NB4 (cell line): ENCODE data around the gene MAFG.

ENCODE experiments used
- DNase-seq: peaks from one replicate; pipeline ENCODE4 v3.0.0; 2010; ENCODE audit warnings: low read depth
- H3K4me3 ChIP-seq: one replicate; pipeline ENCODE4 v1.5.1; 2011; ENCODE audit warnings: mild to moderate bottlenecking, low read depth, low read length, moderate library complexity
- MYC ChIP-seq: IDR thresholded peaks from 2 replicates; pipeline ENCODE4 v1.6.1; 2011; ENCODE audit warnings: low read depth, low read length
- POLR2A ChIP-seq: IDR thresholded peaks from 2 replicates; pipeline ENCODE4 v1.6.1; 2011; ENCODE audit warnings: mild to moderate bottlenecking; ENCODE audit not compliant: insufficient read length; ENCODE audit errors: extremely low read depth
- TF ChIP-seq, protein P1 (sequence below): IDR thresholded peaks from 2 replicates; pipeline ENCODE4 v1.6.1; 2011; ENCODE audit warnings: low read depth, low read length
- TF ChIP-seq, protein P2 (sequence below): IDR thresholded peaks from one replicate; pipeline ENCODE4 v1.5.1; 2012; ENCODE audit warnings: low read depth, low read length

MAFG gene

DNA sequence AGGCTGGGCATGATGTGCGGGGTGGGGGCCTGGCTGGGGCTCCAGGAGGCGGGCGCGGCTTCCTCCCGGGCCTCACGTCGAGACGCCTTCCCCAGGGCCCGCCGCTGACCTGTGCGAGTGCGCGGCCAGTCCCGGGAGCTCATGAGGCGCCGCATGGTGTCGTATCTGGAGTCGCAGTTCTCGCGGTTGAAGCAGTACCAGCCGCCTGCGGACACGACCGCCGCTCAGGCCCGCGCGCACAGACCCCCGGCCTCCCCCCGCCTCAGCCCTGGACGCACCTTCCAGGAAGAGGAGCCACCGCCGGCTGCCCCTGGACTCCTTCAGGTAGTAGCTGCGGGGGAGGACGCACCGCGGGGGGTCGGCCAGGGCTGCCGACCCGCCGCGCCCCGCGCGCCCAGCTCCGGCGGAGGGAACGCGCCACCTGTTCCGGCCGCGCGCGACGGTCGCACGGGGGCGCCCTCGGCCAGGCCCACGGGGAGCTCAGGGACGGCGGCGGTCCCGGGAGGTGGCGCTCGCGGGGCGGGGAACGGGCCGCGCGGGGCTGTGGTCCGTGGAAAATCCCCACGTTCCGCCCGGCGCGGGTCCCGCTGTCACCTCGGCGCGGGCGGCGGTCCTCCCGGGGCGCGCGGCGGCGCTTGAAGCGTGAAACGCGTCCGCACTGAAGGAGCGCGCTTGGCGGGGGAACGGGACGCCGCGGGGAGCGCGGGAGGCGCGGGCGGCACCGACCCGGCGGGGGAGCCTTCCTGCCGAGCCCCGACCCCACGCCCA is 32.0 kb upstream of the MAFG start:
- TF ChIP-seq, protein P1, sequence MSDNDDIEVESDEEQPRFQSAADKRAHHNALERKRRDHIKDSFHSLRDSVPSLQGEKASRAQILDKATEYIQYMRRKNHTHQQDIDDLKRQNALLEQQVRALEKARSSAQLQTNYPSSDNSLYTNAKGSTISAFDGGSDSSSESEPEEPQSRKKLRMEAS, result no peak
- TF ChIP-seq MYC (no peak), POLR2A (no peak)
- TF ChIP-seq, protein P2, sequence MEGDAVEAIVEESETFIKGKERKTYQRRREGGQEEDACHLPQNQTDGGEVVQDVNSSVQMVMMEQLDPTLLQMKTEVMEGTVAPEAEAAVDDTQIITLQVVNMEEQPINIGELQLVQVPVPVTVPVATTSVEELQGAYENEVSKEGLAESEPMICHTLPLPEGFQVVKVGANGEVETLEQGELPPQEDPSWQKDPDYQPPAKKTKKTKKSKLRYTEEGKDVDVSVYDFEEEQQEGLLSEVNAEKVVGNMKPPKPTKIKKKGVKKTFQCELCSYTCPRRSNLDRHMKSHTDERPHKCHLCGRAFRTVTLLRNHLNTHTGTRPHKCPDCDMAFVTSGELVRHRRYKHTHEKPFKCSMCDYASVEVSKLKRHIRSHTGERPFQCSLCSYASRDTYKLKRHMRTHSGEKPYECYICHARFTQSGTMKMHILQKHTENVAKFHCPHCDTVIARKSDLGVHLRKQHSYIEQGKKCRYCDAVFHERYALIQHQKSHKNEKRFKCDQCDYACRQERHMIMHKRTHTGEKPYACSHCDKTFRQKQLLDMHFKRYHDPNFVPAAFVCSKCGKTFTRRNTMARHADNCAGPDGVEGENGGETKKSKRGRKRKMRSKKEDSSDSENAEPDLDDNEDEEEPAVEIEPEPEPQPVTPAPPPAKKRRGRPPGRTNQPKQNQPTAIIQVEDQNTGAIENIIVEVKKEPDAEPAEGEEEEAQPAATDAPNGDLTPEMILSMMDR, result no peak
- no peak overlapping the region for H3K4me3 ChIP-seq
- DNase-seq, result peak; percentile 52

DNA sequence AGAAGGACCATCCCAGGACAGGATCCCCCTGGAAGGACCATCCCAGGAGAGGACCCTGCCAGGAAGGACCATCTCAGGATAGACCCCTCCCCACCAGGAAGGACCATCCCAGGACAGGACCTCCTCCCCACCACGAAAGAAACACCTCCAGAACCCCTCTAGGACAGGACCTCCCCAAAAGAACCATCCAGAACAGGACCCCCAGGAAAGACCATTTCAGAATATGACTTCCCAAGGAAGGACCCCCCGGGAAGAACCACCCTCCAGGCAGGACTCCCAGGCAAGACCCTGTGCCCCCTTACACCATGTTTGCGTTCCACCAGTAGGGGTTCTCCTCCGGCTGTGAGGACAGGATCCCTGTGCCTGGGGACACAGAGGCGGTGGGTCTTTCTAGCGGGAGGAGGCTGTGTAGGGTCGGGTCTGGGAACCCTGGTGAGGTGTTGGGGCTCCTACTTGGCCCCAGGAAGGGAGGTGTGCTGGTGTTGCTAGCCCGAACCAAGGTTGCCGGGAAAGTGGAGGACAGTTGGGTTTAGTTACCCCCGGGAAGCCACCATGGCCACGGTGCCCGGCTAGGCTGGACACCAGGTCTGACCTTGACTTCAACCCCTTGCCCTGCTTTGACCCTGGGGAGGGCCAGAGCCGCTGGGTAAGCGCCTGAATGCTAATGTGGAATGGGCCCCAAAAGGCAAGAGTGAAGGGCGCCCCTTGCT is 31.3 kb upstream of the MAFG start:
- no peak for DNase-seq
- no peak for TF ChIP-seq POLR2A
- TF ChIP-seq MYC, result no peak
- TF ChIP-seq, protein P1, result no peak
- TF ChIP-seq, protein P2, result no peak
- H3K4me3 ChIP-seq, result no peak overlapping the region

DNA sequence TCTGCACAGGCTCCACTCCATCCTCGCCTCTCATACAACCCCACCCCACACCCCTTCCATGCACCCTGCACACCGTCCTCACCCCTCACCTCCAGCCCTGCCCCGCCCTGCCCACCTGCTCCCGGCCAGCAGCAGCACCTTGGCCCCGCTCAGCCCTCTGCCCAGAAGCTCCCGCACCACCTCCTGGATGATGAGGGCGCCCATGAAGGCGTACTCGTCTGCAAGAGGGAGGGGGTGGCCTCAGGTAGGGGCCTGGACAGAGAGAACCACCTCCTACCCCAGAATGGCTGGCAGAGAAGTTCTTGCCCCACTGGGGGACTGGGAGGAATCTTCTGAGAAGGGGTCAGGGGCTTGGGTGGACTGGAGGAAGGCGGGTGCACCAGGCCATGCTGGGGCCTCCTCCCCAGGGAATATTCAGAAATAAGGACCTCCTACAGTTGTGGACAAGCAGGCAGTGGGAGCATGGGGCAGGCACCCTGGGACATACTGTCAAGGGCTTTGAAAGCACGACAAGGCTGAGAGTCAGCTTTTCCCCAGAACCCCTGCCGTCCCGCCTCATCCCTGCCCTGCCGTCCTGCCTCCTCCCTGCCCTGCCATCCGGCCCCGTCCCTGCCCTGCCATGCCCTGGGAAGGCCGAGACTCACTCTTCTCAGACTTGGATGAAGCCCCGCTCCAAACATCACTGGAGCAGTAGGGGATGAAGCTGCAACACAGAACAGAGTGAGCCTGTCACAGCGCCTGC is 30.3 kb upstream of the MAFG start:
- TF ChIP-seq, protein P1, result no peak
- TF ChIP-seq POLR2A, result no peak
- no peak for TF ChIP-seq MYC
- TF ChIP-seq, protein P2, result no peak
- no peak for DNase-seq
- no peak overlapping the region for H3K4me3 ChIP-seq

DNA sequence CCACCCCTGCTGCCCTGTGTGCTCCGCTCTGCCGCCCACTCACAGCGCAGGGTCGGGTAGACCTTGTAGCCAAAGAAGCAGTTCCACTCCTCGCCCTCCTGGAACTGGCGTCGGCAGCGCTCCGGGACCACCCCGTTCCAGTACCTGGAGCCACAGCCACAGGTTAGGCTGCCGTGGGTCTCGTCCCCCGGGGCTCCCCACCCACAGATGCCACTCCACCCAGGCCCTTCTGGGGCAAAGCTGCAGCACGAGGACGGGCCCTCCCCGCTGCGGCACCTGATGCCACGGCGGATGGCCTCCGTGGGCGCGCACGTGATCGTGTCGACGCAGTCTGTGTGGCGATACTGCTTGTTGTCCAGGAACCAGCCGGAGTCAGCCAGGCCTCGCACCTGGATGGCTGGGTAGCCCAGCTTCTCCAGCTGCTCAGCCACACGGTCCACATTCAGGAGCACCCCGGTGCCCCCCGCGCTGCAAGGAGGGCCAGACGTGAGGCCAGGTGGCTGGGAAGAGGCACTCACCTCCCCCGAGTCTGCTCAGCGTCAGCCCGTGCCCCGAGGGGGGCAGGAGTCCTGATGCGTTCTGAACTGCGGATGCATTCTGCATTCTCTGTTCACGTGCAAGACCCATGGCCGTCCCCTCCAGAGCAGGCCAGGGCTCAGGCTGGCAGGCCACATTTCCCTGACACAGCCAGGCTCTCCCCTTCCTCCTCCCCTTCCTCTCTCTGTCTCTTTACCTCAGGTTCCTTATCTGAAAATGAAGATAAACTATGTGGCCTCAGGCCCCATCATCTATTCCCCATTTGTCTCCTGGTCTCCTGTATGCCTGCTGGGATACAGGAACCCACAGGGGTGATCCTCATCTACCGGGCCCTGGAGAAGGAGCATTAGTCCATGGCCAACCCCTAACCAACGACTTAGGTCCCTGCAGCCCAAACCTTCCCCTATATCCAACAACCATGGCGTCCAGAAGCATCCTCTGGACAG is 29.4 kb upstream of the MAFG start:
- TF ChIP-seq MYC (no peak), POLR2A (no peak)
- TF ChIP-seq, protein P2, result no peak
- TF ChIP-seq, protein P1, result no peak
- no peak overlapping the region for H3K4me3 ChIP-seq
- no peak for DNase-seq
